ENCODE data around the gene RPLP1.

RPLP1 gene

DNA sequence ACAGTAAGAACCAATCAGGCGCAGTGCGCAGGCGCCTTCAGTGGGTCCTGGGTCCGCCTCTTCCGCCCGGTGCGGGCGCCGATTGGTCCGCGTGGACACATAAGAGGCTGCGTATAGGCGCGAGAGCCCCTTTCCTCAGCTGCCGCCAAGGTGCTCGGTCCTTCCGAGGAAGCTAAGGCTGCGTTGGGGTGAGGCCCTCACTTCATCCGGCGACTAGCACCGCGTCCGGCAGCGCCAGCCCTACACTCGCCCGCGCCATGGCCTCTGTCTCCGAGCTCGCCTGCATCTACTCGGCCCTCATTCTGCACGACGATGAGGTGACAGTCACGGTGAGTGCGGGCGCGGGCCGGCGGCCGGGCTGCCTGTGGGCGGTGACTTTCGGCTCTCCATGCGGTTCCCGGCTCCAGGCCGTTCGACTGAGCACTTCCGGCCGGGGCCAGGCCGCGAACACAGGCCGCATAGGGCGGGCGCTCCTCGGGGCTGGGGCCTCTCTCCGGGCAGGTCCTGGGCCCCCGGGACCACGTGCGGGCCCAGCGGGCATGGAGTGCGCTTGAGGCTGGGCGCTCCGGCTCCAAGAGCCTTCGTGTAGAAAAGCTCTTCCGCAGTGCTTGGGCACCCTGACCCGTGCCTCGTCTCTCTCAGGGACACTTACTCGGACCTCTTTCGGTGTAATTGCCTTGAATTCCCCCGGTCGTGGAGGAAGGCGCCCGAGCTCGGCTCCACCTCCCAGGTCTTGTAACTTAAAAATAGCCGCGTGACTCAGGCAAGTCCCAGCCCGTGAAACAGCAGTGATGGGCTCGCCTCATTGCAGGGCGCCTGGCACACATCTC is at the start of gene RPLP1:
Gene RPLP1, plus strand, starts transcription at position 127 of the 830 bp plus-strand sequence. Its CDS starts 131 bp downstream, at position 258.
- DNase-seq (ENCODE audit: low spot score), result peak; percentile 94
- TF ChIP-seq, protein P1, sequence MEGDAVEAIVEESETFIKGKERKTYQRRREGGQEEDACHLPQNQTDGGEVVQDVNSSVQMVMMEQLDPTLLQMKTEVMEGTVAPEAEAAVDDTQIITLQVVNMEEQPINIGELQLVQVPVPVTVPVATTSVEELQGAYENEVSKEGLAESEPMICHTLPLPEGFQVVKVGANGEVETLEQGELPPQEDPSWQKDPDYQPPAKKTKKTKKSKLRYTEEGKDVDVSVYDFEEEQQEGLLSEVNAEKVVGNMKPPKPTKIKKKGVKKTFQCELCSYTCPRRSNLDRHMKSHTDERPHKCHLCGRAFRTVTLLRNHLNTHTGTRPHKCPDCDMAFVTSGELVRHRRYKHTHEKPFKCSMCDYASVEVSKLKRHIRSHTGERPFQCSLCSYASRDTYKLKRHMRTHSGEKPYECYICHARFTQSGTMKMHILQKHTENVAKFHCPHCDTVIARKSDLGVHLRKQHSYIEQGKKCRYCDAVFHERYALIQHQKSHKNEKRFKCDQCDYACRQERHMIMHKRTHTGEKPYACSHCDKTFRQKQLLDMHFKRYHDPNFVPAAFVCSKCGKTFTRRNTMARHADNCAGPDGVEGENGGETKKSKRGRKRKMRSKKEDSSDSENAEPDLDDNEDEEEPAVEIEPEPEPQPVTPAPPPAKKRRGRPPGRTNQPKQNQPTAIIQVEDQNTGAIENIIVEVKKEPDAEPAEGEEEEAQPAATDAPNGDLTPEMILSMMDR (IDR thresholded peaks at IDR 0.05; ENCODE audit: extremely low read depth, missing control alignments), result no peak

DNA sequence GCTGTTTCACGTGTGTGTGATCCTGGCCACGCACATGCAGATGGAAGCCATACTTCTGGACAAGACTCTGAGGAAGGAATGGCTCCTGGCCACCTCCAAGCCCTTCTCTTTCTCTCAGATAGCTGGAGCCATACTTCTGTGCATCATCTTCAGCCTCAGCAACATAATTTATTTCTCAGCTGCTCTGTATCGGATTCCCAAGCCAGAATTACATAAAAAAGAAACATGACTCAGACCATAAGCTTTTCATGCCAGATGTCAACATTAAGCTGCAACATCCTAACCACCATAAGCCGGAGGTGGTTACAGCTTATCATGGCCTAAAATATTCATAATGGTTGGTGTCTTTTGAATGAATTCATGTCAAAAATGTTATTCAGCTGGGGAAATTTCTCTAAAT is 49.0 kb upstream of the RPLP1 start:
- no peak for DNase-seq (ENCODE audit: low spot score)
- TF ChIP-seq, protein P1 (IDR thresholded peaks at IDR 0.05; ENCODE audit: extremely low read depth, missing control alignments), result no peak

DNA sequence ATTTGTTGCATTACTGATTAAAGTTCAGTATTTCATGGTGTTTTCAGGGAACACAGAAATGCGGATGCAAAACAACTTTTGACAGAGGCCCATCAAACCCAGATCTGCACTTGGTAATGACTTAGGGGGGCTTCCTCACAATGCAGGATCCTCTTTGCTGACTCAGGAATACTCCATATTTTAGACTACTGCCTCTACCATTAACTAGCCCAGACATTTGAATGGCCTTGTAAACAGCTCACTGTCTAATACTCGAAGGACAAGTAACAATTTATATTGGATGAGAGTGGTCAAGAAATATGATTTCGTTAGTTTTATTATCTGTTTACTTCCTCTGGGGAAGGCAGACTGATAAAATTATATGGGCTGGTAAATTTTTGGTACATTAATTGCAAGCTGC is 47.5 kb upstream of the RPLP1 start:
- TF ChIP-seq, protein P1 (IDR thresholded peaks at IDR 0.05; ENCODE audit: extremely low read depth, missing control alignments), result no peak
- no peak for DNase-seq (ENCODE audit: low spot score)

DNA sequence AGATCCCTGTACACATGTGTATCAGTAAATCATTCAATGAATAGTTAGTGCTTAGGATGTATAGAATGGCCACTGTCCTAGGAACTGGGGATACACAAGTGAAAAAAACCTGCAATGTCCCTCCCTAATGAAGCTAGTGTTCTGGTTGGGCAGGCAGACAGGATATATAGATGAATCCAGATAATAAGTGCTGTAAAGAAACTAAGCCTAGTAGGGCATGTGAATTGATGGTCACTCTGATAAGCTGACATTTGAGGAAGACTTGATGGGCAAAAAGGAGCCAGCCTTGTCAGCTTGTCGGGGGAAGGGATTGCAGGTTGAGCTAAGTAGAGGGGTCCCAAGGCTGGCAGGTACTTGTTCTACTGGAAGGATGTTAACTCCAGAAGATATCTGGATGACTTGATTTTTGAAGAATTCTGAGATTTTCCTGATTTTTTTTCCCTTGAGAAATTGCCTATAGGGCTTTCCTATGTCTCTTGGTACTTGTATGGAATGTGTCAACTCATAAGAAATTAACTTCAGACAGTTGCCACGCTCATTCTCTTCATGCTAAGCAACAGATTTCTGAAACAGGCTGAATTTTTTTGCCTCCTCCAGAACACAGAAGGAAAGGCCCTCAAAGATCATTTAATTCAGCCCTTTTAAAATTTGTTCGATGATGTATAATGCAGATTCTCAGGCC is 44.8 kb upstream of the RPLP1 start:
- no peak for DNase-seq (ENCODE audit: low spot score)
- TF ChIP-seq, protein P1 (IDR thresholded peaks at IDR 0.05; ENCODE audit: extremely low read depth, missing control alignments), result no peak

DNA sequence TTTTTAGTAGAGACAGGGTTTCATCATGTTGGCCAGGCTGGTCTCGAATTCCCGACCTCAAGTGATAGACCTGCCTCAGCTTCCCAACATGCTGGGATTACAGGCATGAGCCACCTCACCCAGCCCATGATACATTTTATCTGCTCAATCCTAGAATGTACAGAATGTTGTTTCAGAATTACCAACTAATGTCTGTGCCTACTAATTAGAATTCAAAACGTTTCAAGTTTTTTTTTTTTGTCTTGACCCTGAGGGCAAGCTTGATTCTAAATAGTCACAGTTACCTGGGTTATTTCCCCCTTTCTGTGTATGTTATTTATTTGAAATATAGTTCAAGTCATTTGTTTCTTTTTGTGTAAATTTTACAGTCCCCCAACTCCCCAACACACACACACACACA is 43.8 kb upstream of the RPLP1 start:
- TF ChIP-seq, protein P1 (IDR thresholded peaks at IDR 0.05; ENCODE audit: extremely low read depth, missing control alignments), result no peak
- no peak for DNase-seq (ENCODE audit: low spot score)

DNA sequence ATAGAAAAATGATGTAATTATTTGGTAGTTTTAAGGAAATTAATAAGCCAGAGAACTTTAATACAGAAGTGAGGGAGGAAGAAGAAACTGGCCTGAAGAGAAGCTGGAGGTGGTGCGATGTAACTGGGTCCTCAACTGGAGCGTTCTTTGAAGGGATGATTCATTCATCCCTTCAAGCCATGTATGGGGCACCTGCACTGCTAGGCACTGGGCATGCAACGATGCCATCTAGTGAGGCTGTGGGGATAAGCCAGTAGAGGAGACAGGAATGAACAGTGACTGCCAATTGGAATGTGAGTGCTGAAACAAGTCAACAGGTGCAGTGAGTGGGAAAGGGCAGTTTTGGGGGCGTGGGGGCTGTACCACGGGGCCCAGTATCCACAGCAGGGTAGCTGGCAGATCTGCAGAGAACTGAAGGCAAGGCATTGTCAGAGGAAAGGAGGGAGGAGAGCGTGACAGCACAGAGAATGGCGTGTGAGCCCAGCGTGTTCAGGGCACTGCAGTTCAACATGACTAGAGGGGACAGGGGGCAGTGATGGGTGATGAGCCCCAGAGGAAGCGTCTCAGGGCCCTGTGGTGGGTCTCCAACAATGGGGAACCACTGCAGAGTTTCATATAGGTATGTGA is 42.3 kb upstream of the RPLP1 start:
- TF ChIP-seq, protein P1 (IDR thresholded peaks at IDR 0.05; ENCODE audit: extremely low read depth, missing control alignments), result no peak

DNA sequence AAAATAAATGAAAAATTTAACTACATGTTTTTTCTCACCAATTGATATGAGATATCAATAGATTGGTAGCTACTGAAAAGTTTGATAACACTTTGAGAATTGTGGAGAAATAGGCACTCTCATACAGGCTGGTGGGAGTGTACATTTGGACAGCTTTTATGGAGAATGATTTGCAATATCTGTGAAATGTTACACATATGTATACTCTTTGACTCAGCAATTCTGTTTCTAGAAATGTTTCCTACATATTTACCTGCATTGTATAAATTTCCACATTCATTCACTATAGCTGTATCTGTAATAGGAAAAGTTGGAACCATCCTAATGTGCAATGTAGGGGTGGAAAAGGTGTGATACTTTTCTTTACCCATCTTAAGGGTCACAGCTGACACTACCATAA is 40.3 kb upstream of the RPLP1 start:
- TF ChIP-seq, protein P1 (IDR thresholded peaks at IDR 0.05; ENCODE audit: extremely low read depth, missing control alignments), result no peak
- no peak for DNase-seq (ENCODE audit: low spot score)

More for the DNA sequence above, 42.3 kb upstream of the RPLP1 start:
- DNase-seq (ENCODE audit: low spot score), result no peak

Measured in GM20000 (cell line).